ENCODE data around the gene S100A14. TPM values are rescaled to one million over a fixed set of nuclear protein-coding genes. Genes with fewer than 3 reads are reported as not detected.
A peak's percentile ranks its signal among the peaks of the same experiment; 100 is the strongest.

Gene S100A14
- total RNA-seq (under 1 TPM in 1 of 2 donors, not detected in 1; 0.61 TPM), polyA plus RNA-seq (ENCODE audit: insufficient read length in 2 of 2) (under 1 TPM in 1 of 2 donors, not detected in 1; 0.39 TPM)
- long read RNA-seq, donor 1: 0 reads
- long read RNA-seq, donor 2: 0 reads
- long read RNA-seq, donor 3: 0 reads
- long read RNA-seq, donor 4, transcript S100A14-206 (3 exons, 1,025 nt): minor isoform, 20 of 129 reads
- long read RNA-seq, donor 4, transcript S100A14-201 (4 exons, 1,058 nt): major isoform, 106 of 129 reads
- long read RNA-seq, donor 4, partial matches to known transcripts: 0 of 129 reads
- long read RNA-seq, donor 4, other reads (novel, unspliced or antisense): 0 of 129 reads

DNA sequence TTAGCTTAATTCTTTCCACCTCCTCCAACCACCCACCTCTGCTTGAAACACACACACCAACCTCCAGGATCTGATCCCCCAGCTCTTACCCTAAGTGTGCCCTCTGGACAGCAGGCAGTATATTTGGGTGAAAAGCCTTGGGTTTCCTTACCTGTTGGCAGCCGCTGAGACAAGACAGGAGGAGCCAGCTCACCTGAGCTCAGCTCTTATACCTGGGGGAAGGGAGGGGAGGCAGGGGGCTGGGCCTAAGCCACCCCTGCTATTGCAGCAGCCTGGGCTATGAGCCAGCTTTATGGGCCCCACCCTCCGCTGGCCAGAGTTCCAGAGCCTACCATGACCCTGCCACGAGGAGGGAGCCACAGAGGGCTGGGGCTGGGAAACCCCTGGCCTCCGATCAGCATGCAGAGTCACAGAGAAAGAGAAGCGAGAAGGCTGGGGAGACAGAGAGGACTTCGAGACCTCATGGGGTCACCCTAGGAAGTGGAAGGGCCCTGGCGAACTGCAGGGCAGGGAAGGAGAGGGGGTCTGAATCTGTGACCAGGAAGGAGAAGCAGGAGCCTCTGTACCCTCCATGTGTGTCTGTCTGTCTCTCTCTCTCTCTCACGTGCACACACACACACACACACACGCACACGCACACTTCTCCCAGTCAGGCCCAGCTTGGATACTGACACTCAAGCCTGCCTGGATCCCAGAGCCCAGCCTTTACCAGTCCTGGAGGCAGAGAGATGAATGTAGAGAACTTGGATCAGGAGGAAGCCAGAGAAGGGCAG lies at the start of gene S100A14:
S100A14 (minus strand) TSS at position 182 of the 773 bp plus-strand sequence. CDS start 467 bp downstream, outside the sequence.
- Histone ChIP-seq H3K4me1 (ENCODE audit: control insufficient read depth, insufficient read depth, low read length) (peaks cover 24% of the 10 kb centered on the region), H3K9me3 (ENCODE audit: control insufficient read depth, insufficient read depth, low read length) (no peaks in the 10 kb centered on the region), H3K4me3 (ENCODE audit: low read depth, low read length) (no peak within 1 kb of the TSS), H3K36me3 (ENCODE audit: control insufficient read depth, insufficient read depth, low read length) (peaks cover 4% of the 10 kb centered on the region), H3K27ac (ENCODE audit: low read depth, low read length) (no peak within 1 kb of the TSS), H3K27me3 (ENCODE audit: control insufficient read depth, insufficient read depth, low read length) (no peaks in the 10 kb centered on the region)
- DNase-seq (ENCODE audit: low read depth in 4 of 6, low spot score in 6 of 6): no peak
- WGBS (ENCODE audit: insufficient coverage): 74% methylated on average over 6 of the region's 10 CpGs

DNA sequence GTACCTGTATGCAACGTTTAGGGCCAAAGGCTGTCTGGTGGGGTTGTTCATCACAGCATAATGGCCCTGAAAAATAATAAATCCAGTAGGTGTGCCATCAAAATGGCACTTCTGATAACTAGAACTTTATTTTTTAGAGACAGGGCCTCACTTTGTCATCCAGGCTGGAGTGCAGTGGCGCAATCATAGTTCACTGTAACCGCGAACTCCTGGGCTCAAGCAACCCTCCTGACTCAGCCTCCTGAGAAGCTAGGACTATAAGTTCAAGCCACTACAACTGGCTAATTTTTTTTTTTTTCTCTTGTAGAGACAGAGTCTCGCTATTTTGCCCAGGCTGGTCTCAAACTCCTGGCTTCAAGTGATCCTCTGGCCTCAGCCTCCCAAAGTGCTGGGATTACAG lies 47.1 kb upstream of the S100A14 start:
- WGBS (ENCODE audit: insufficient coverage): 93% methylated on average over 4 of the region's 5 CpGs
- Histone ChIP-seq H3K4me3 (ENCODE audit: low read depth, low read length) (no peak overlapping the region), H3K4me1 (ENCODE audit: control insufficient read depth, insufficient read depth, low read length) (peaks cover 10% of the 10 kb centered on the region), H3K27ac (ENCODE audit: low read depth, low read length) (no peak overlapping the region), H3K9me3 (ENCODE audit: control insufficient read depth, insufficient read depth, low read length) (no peaks in the 10 kb centered on the region), H3K27me3 (ENCODE audit: control insufficient read depth, insufficient read depth, low read length) (no peaks in the 10 kb centered on the region), H3K36me3 (ENCODE audit: control insufficient read depth, insufficient read depth, low read length) (peaks cover 67% of the 10 kb centered on the region)
- DNase-seq (ENCODE audit: low read depth in 4 of 6, low spot score in 6 of 6): no peak

DNA sequence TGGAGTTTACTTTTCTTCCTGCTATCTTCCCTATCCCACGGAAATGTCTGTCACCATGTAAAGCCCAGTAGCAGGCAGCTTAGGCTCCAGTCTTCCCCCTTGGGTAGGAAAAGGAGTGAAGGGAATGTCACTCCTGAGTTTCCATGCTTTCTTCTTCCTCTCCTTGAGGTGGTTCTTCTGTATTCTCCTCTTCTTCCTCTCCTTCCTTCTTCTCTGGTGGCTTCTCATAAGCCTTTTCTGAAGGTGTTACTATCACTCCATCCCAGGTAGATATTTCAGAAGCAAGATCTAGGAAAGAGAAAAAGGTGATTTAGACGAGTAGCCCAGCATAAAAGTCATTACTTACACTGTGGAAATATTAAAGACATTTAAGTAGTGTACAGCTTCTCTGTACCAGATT lies 46.1 kb upstream of the S100A14 start:
- Histone ChIP-seq H3K4me3 (ENCODE audit: low read depth, low read length) (no peak overlapping the region), H3K9me3 (ENCODE audit: control insufficient read depth, insufficient read depth, low read length) (no peaks in the 10 kb centered on the region), H3K27ac (ENCODE audit: low read depth, low read length) (no peak overlapping the region), H3K27me3 (ENCODE audit: control insufficient read depth, insufficient read depth, low read length) (no peaks in the 10 kb centered on the region), H3K36me3 (ENCODE audit: control insufficient read depth, insufficient read depth, low read length) (peaks cover 62% of the 10 kb centered on the region), H3K4me1 (ENCODE audit: control insufficient read depth, insufficient read depth, low read length) (peaks cover 14% of the 10 kb centered on the region)
- no CpG with 5 or more reads among the region's 2 CpGs for WGBS (ENCODE audit: insufficient coverage)
- DNase-seq (ENCODE audit: low read depth in 4 of 6, low spot score in 6 of 6): no peak

DNA sequence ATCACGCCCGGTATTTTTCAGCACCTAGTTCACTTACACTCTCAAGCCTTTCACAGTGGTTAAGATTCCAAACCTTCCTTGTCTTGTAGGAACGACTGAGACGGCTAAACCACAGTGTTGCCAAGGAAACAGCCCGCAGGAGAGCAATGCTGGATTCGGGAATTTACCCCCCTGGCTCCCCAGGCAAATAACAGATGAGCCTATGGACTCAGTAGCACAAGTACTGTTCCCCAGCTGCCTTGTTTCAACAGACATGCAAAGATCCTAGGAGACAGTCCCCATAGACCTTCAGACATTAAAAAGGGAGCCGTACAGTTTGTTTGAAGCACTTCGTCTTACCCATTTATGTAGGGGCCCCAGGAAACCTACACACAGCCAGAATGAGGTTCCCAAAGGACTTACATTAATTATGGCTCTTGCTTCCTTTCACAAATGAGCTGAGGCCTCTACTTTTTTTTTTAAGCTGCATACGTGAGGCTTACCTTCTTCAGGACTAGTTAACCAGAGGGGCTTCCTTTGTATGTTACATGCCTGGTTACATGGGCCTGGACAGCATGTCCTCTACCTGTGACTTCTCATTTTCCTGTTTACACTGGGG lies 45.1 kb upstream of the S100A14 start:
- WGBS (ENCODE audit: insufficient coverage): 35% methylated on average over 5 of the region's 9 CpGs
- Histone ChIP-seq H3K27ac (ENCODE audit: low read depth, low read length) (no peak overlapping the region), H3K27me3 (ENCODE audit: control insufficient read depth, insufficient read depth, low read length) (no peaks in the 10 kb centered on the region), H3K4me1 (ENCODE audit: control insufficient read depth, insufficient read depth, low read length) (peaks cover 14% of the 10 kb centered on the region), H3K36me3 (ENCODE audit: control insufficient read depth, insufficient read depth, low read length) (peaks cover 51% of the 10 kb centered on the region), H3K9me3 (ENCODE audit: control insufficient read depth, insufficient read depth, low read length) (no peaks in the 10 kb centered on the region), H3K4me3 (ENCODE audit: low read depth, low read length) (no peak overlapping the region)
- DNase-seq (ENCODE audit: low read depth in 4 of 6, low spot score in 6 of 6): peak in 1 of 6 donors; percentile 63

- Histone ChIP-seq H3K4me3 (ENCODE audit: low read depth, low read length) (peak overlapping the region; percentile 92), H3K9me3 (ENCODE audit: control insufficient read depth, insufficient read depth, low read length) (no peaks in the 10 kb centered on the region), H3K4me1 (ENCODE audit: control insufficient read depth, insufficient read depth, low read length) (peaks cover 14% of the 10 kb centered on the region), H3K27me3 (ENCODE audit: control insufficient read depth, insufficient read depth, low read length) (no peaks in the 10 kb centered on the region), H3K36me3 (ENCODE audit: control insufficient read depth, insufficient read depth, low read length) (peaks cover 39% of the 10 kb centered on the region), H3K27ac (ENCODE audit: low read depth, low read length) (no peak overlapping the region)
- no CpG with 5 or more reads among the region's 9 CpGs for WGBS (ENCODE audit: insufficient coverage)
- DNase-seq (ENCODE audit: low read depth in 4 of 6, low spot score in 6 of 6): no peak
These were observed 43.5 kb upstream of the S100A14 start for GRCh38 chr1:153659656-153660055.

DNA sequence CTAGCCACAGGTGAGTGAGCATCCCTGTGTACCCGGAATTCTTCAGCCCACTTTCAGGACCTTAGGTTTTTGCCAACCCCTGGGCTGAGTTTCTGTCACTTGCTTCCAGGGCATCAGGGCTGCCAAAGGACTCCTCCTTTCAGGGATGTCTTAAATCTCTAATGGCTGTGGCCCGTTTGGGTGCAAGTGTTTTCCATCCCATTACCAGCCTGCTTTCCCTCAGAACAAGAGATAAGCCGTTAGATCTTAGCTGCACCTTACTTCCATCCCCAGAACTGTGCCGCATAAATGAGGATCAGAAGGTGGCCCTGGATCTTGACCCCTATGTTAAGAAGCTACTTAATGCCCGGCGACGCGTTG lies 43.0 kb upstream of the S100A14 start:
- no peak for DNase-seq (ENCODE audit: low read depth in 4 of 6, low spot score in 6 of 6)
- peak overlapping the region; percentile 92 for H3K4me3 ChIP-seq (ENCODE audit: low read depth, low read length)
- H3K4me1 ChIP-seq (ENCODE audit: control insufficient read depth, insufficient read depth, low read length): peaks cover 14% of the 10 kb centered on the region
- no peaks in the 10 kb centered on the region for H3K27me3 ChIP-seq (ENCODE audit: control insufficient read depth, insufficient read depth, low read length)
- no peaks in the 10 kb centered on the region for H3K9me3 ChIP-seq (ENCODE audit: control insufficient read depth, insufficient read depth, low read length)
- H3K36me3 ChIP-seq (ENCODE audit: control insufficient read depth, insufficient read depth, low read length): peaks cover 34% of the 10 kb centered on the region
- WGBS (ENCODE audit: insufficient coverage): 48% methylated on average over 8 of the region's 8 CpGs
- H3K27ac ChIP-seq (ENCODE audit: low read depth, low read length): peak overlapping the region; percentile 91

GRCh38 chr1:153658400-153659174 lies 42.5 kb upstream of the S100A14 start, which contains the start of gene SNAPIN:
Gene SNAPIN (plus strand): TSS chr1:153658703. CDS start chr1:153658744, 41 bp downstream.
- no peaks in the 10 kb centered on the region for H3K27me3 ChIP-seq (ENCODE audit: control insufficient read depth, insufficient read depth, low read length)

GRCh38 chr1:153655333-153655732 lies 39.2 kb upstream of the S100A14 start:
- WGBS (ENCODE audit: insufficient coverage): no CpG with 5 or more reads among the region's 3 CpGs
- H3K4me3 ChIP-seq (ENCODE audit: low read depth, low read length): no peak overlapping the region
- H3K27me3 ChIP-seq (ENCODE audit: control insufficient read depth, insufficient read depth, low read length): no peaks in the 10 kb centered on the region
- no peaks in the 10 kb centered on the region for H3K9me3 ChIP-seq (ENCODE audit: control insufficient read depth, insufficient read depth, low read length)
- no peak for DNase-seq (ENCODE audit: low read depth in 4 of 6, low spot score in 6 of 6)
- H3K27ac ChIP-seq (ENCODE audit: low read depth, low read length): no peak overlapping the region
- peaks cover 14% of the 10 kb centered on the region for H3K4me1 ChIP-seq (ENCODE audit: control insufficient read depth, insufficient read depth, low read length)
- peaks cover 8% of the 10 kb centered on the region for H3K36me3 ChIP-seq (ENCODE audit: control insufficient read depth, insufficient read depth, low read length)

More at GRCh38 chr1:153658400-153659174, 42.5 kb upstream of the S100A14 start, which contains the start of gene SNAPIN:
- H3K4me1 ChIP-seq (ENCODE audit: control insufficient read depth, insufficient read depth, low read length): peaks cover 14% of the 10 kb centered on the region
- DNase-seq (ENCODE audit: low read depth in 4 of 6, low spot score in 6 of 6): peak; percentile 79 to 97 (median 85)
- H3K4me3 ChIP-seq (ENCODE audit: low read depth, low read length): peak within 1 kb of the TSS; percentile 92
- peak within 1 kb of the TSS; percentile 91 for H3K27ac ChIP-seq (ENCODE audit: low read depth, low read length)
- H3K9me3 ChIP-seq (ENCODE audit: control insufficient read depth, insufficient read depth, low read length): no peaks in the 10 kb centered on the region
- WGBS (ENCODE audit: insufficient coverage): under 1% methylated on average over 50 of the region's 53 CpGs
- peaks cover 30% of the 10 kb centered on the region for H3K36me3 ChIP-seq (ENCODE audit: control insufficient read depth, insufficient read depth, low read length)

Measured in spinal cord (tissue), 10 donors.